T-helper 2 cell treated with Interferon-gamma antibody and Interleukin-4, amounts not matched to agents 5 μg/mL and 100 μg/mL, for 36 hours (primary cell): ENCODE measurements around the gene TMEFF2.

Source experiments
- DNase-seq: peaks from one replicate; pipeline ENCODE4 v3.0.0; 2021; ENCODE audit warnings: low spot score
- H3K27ac Mint-ChIP-seq: one replicate; pipeline ENCODE4 v1.8.0; 2021; ENCODE audit warnings: mild to moderate bottlenecking, mixed read lengths
- H3K27me3 Mint-ChIP-seq: one replicate; pipeline ENCODE4 v1.8.0; 2021; ENCODE audit warnings: low read depth, mixed read lengths
- H3K36me3 Mint-ChIP-seq: one replicate; pipeline ENCODE4 v1.8.0; 2021; ENCODE audit warnings: low read depth, mixed read lengths
- H3K4me1 Mint-ChIP-seq: one replicate; pipeline ENCODE4 v1.8.0; 2021; ENCODE audit warnings: low read depth, mixed read lengths
- H3K4me3 Mint-ChIP-seq: one replicate; pipeline ENCODE4 v1.8.0; 2022; ENCODE audit warnings: mild to moderate bottlenecking, moderate library complexity, mixed read lengths
- H3K9me3 Mint-ChIP-seq: one replicate; pipeline ENCODE4 v1.8.0; 2021; ENCODE audit warnings: mixed read lengths

The TMEFF2 gene

GRCh38 chr2:191994749-191995148, 200.0 kb downstream of the TMEFF2 start:
- H3K4me1 Mint-ChIP-seq: no peaks in the 10 kb centered on the region
- no peak for DNase-seq
- no peak overlapping the region for H3K27ac Mint-ChIP-seq
- H3K36me3 Mint-ChIP-seq: no peaks in the 10 kb centered on the region
- H3K27me3 Mint-ChIP-seq: peaks cover 3% of the 10 kb centered on the region
- H3K4me3 Mint-ChIP-seq: no peak overlapping the region
- H3K9me3 Mint-ChIP-seq: no peaks in the 10 kb centered on the region

GRCh38 chr2:191991442-191991841, 203.3 kb downstream of the TMEFF2 start:
- Mint-ChIP-seq H3K36me3 (no peaks in the 10 kb centered on the region), H3K4me1 (no peaks in the 10 kb centered on the region), H3K9me3 (no peaks in the 10 kb centered on the region), H3K27ac (no peak overlapping the region), H3K27me3 (no peaks in the 10 kb centered on the region), H3K4me3 (no peak overlapping the region)
- no peak for DNase-seq

GRCh38 chr2:191985740-191986139, 209.0 kb downstream of the TMEFF2 start:
- Mint-ChIP-seq H3K4me3 (no peak overlapping the region), H3K36me3 (no peaks in the 10 kb centered on the region), H3K4me1 (no peaks in the 10 kb centered on the region), H3K9me3 (no peaks in the 10 kb centered on the region), H3K27ac (no peak overlapping the region), H3K27me3 (no peaks in the 10 kb centered on the region)
- DNase-seq: no peak

GRCh38 chr2:191983591-191983990, 211.1 kb downstream of the TMEFF2 start:
- no peaks in the 10 kb centered on the region for H3K36me3 Mint-ChIP-seq
- no peak for DNase-seq
- no peaks in the 10 kb centered on the region for H3K27me3 Mint-ChIP-seq
- H3K27ac Mint-ChIP-seq: no peak overlapping the region
- no peaks in the 10 kb centered on the region for H3K9me3 Mint-ChIP-seq
- no peak overlapping the region for H3K4me3 Mint-ChIP-seq
- H3K4me1 Mint-ChIP-seq: no peaks in the 10 kb centered on the region

DNA sequence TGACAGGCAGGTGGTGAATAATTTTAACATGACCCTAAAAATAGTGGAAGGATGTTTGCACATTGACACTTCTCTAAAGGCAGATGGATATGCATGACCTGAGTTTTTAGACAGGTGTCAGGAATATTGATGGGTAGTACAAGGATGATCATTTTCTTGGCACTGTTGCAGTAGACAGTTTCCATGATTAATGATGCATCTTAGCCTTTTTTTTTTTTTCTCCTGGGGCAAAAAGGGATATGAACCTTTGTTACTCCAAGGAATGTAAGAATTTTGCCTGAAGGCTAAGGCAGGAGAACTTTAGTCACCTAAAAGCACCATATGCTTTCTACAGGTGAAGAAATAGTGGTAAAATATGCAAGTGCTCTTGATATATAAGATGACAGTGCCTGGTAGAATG, 211.5 kb downstream of the TMEFF2 start:
- H3K36me3 Mint-ChIP-seq: no peaks in the 10 kb centered on the region
- no peaks in the 10 kb centered on the region for H3K4me1 Mint-ChIP-seq
- H3K27me3 Mint-ChIP-seq: no peaks in the 10 kb centered on the region
- H3K27ac Mint-ChIP-seq: no peak overlapping the region
- DNase-seq: no peak
- H3K9me3 Mint-ChIP-seq: no peaks in the 10 kb centered on the region
- no peak overlapping the region for H3K4me3 Mint-ChIP-seq

DNA sequence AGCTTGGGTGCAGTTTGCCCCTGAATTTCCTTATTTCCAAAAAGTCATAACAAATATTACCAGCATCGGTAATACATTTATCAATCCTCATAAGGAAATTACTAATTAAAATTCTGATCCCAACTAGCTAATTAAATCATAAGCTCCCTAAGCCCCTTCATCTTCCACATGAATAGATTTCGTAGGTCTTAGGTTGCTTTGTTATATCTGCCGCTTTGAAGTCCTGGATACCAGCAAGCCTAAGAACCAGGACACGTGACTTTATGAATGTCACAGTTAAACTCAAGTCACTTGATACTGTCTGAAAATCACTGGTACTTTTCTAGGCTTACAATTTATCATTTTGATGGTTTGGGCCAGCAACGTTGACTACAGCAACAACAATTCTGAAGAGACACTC, 213.0 kb downstream of the TMEFF2 start:
- Mint-ChIP-seq H3K4me1 (no peaks in the 10 kb centered on the region), H3K9me3 (no peaks in the 10 kb centered on the region), H3K27me3 (no peaks in the 10 kb centered on the region), H3K36me3 (no peaks in the 10 kb centered on the region), H3K4me3 (no peak overlapping the region), H3K27ac (no peak overlapping the region)
- no peak for DNase-seq

DNA sequence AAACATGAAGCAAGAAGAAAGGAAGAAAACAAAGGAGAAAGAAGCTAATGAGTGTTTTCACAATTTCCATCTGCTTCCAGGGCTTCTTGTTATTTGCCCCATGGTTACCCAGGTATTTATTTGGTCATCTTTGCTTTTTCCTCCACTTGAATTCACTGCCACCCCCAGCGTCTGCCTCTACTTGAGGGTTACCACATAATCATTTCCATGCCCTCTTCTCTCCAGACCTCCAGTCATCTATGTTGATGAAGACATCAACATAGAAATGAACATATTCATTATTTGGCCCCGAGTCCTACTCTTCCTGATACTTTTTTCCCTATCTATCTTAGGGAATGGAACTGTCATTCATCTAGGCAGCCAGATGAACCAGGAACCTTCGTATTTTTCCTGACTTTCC, 214.2 kb downstream of the TMEFF2 start:
- H3K4me3 Mint-ChIP-seq: no peak overlapping the region
- H3K27ac Mint-ChIP-seq: no peak overlapping the region
- no peaks in the 10 kb centered on the region for H3K4me1 Mint-ChIP-seq
- no peaks in the 10 kb centered on the region for H3K36me3 Mint-ChIP-seq
- no peaks in the 10 kb centered on the region for H3K27me3 Mint-ChIP-seq
- no peak for DNase-seq
- no peaks in the 10 kb centered on the region for H3K9me3 Mint-ChIP-seq

DNA sequence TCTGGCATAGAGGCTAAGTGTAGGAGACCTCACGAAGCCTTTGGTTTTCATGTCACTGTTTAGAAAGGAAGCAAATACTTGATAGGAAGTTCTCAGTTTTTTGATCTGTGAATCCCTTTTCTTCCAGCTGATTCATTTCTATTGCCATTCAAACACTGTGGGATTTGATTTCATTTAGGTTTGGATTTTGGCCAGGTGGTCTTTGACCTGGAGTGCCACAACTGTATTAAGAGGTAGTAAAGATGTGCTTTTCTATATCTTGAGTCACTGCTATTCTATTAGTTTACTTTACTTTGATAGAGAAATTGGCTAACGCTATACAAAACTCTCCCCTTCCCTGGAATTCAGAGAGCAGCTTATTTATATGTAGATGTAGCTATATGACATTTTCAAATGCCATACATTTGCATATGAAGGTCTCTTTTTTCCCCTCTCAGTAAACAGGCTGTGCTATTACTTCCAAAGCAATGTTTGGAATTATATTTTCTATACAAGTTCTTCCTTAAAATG, 215.5 kb downstream of the TMEFF2 start:
- H3K4me1 Mint-ChIP-seq: no peaks in the 10 kb centered on the region
- no peak overlapping the region for H3K4me3 Mint-ChIP-seq
- DNase-seq: no peak
- no peaks in the 10 kb centered on the region for H3K36me3 Mint-ChIP-seq
- no peaks in the 10 kb centered on the region for H3K9me3 Mint-ChIP-seq
- no peak overlapping the region for H3K27ac Mint-ChIP-seq
- H3K27me3 Mint-ChIP-seq: no peaks in the 10 kb centered on the region

DNA sequence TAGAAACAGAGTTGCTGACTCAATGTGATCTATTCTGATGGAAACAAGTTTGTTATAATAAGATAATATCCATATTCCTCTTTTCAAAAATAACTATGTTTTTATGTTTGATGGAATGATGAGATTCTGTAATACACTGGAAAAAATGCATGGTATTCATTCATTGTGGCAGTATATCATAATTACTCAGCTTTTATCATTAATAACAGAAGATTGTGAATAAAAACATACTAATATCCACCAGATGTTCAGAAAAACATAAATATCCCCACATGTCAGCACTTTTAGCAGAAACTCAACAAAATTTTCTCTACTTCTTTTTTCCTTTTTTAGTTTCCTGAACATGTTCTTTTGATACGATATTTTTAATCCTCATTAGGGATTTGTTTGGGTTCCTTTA, 217.0 kb downstream of the TMEFF2 start:
- Mint-ChIP-seq H3K36me3 (no peaks in the 10 kb centered on the region), H3K27me3 (peaks cover 3% of the 10 kb centered on the region), H3K4me1 (no peaks in the 10 kb centered on the region), H3K9me3 (no peaks in the 10 kb centered on the region), H3K27ac (no peak overlapping the region), H3K4me3 (no peak overlapping the region)
- no peak for DNase-seq

GRCh38 chr2:191976436-191976835, 218.3 kb downstream of the TMEFF2 start:
- DNase-seq: no peak
- Mint-ChIP-seq H3K27ac (no peak overlapping the region), H3K4me1 (no peaks in the 10 kb centered on the region), H3K27me3 (peaks cover 3% of the 10 kb centered on the region), H3K36me3 (no peaks in the 10 kb centered on the region), H3K9me3 (no peaks in the 10 kb centered on the region), H3K4me3 (no peak overlapping the region)

DNA sequence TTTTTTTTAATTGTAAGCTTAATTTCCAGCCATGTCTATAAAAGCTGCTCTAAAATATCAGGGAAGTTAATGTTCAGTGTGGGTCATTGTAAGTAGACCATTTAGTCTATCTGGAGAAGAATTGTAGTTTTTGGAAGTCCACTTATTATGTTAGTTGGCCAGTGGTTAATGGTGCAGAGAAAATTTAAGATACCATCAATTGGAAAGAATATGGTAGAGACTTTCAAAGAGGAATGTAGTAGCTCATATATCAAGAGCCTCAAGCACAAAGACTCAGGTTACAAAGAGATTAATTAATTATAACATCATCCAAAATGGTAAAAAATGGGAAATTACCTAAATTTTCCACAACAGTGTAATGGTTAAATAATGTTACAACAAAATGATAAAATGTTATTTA, 220.1 kb downstream of the TMEFF2 start:
- DNase-seq: no peak
- H3K27me3 Mint-ChIP-seq: peaks cover 3% of the 10 kb centered on the region
- H3K4me3 Mint-ChIP-seq: no peak overlapping the region
- no peaks in the 10 kb centered on the region for H3K36me3 Mint-ChIP-seq
- no peaks in the 10 kb centered on the region for H3K4me1 Mint-ChIP-seq
- no peak overlapping the region for H3K27ac Mint-ChIP-seq
- no peaks in the 10 kb centered on the region for H3K9me3 Mint-ChIP-seq

GRCh38 chr2:191970867-191971266, 223.9 kb downstream of the TMEFF2 start:
- Mint-ChIP-seq H3K4me1 (no peaks in the 10 kb centered on the region), H3K4me3 (no peak overlapping the region), H3K36me3 (no peaks in the 10 kb centered on the region), H3K27me3 (peaks cover 9% of the 10 kb centered on the region), H3K9me3 (no peaks in the 10 kb centered on the region), H3K27ac (no peak overlapping the region)
- DNase-seq: no peak

- H3K4me3 Mint-ChIP-seq: no peak overlapping the region
Measured at GRCh38 chr2:191968120-191968519, 226.6 kb downstream of the TMEFF2 start.

GRCh38 chr2:191965733-191966132, 229.0 kb downstream of the TMEFF2 start:
- H3K27me3 Mint-ChIP-seq: peaks cover 5% of the 10 kb centered on the region
- no peaks in the 10 kb centered on the region for H3K4me1 Mint-ChIP-seq
- no peak overlapping the region for H3K27ac Mint-ChIP-seq
- H3K4me3 Mint-ChIP-seq: no peak overlapping the region
- H3K36me3 Mint-ChIP-seq: no peaks in the 10 kb centered on the region
- no peak for DNase-seq
- H3K9me3 Mint-ChIP-seq: no peaks in the 10 kb centered on the region

More at GRCh38 chr2:191968120-191968519, 226.6 kb downstream of the TMEFF2 start:
- peaks cover 5% of the 10 kb centered on the region for H3K27me3 Mint-ChIP-seq
- no peaks in the 10 kb centered on the region for H3K4me1 Mint-ChIP-seq
- no peaks in the 10 kb centered on the region for H3K36me3 Mint-ChIP-seq
- H3K27ac Mint-ChIP-seq: no peak overlapping the region
- H3K9me3 Mint-ChIP-seq: no peaks in the 10 kb centered on the region
- no peak for DNase-seq

DNA sequence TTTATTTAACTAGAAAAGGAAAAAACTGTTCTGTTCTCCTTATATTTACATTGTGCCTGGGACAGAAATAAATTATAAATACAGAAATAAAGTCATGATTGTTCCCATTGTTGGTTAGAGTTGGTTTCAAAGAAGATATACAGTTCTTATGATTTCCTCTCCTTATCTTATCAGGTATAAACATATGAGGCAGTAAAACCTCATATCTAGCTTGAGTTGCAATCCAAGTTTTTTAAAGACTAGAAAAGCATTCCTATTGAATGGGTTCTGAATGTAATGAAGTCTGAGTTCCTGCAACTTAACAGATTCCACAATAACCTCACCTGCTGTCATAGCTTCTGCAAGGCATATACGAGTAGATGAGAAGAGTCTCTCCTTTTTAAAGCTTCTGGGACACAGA, 233.2 kb downstream of the TMEFF2 start:
- Mint-ChIP-seq H3K36me3 (no peaks in the 10 kb centered on the region), H3K4me1 (no peaks in the 10 kb centered on the region), H3K4me3 (no peak overlapping the region), H3K27me3 (peaks cover 9% of the 10 kb centered on the region), H3K9me3 (no peaks in the 10 kb centered on the region), H3K27ac (no peak overlapping the region)
- no peak for DNase-seq
